ENCODE results near the gene DPP4. TPM values are rescaled to one million over a fixed set of nuclear protein-coding genes. Genes with fewer than 3 reads are reported as not detected.

DPP4 gene
- total RNA-seq, 1 donor from 2014 or later = 4.4 TPM

GRCh38 chr2:161994761-161995520 lies 79.1 kb downstream of the DPP4 start:
- Histone ChIP-seq H3K4me3 (no peak overlapping the region), H3K9me3 (replicated peaks) (no peaks in the 10 kb centered on the region), H3K27ac (replicated peaks) (no peak overlapping the region), H3K27me3 (ENCODE audit: low read depth) (no peaks in the 10 kb centered on the region), H3K4me1 (peaks cover 6% of the 10 kb centered on the region), H3K36me3 (peaks cover 22% of the 10 kb centered on the region)
- no peak for DNase-seq
- intact Hi-C loops (cut with micrococcal nuclease) = no loop called here
- no peak for TF ChIP-seq CTCF (IDR thresholded peaks at IDR 0.05; ENCODE audit: borderline replicate concordance)

GRCh38 chr2:161992531-161992930 lies 81.5 kb downstream of the DPP4 start:
- no peak for DNase-seq
- Histone ChIP-seq H3K27ac (replicated peaks) (no peak overlapping the region), H3K36me3 (peaks cover 22% of the 10 kb centered on the region), H3K4me1 (no peaks in the 10 kb centered on the region), H3K4me3 (no peak overlapping the region), H3K27me3 (ENCODE audit: low read depth) (no peaks in the 10 kb centered on the region), H3K9me3 (replicated peaks) (no peaks in the 10 kb centered on the region)
- TF ChIP-seq CTCF (IDR thresholded peaks at IDR 0.05; ENCODE audit: borderline replicate concordance) = no peak
- intact Hi-C loops (cut with micrococcal nuclease) = no loop called here

GRCh38 chr2:161991991-161992390 lies 82.0 kb downstream of the DPP4 start:
- H3K4me3 ChIP-seq = no peak overlapping the region
- H3K36me3 ChIP-seq = peaks cover 22% of the 10 kb centered on the region
- intact Hi-C loops (cut with micrococcal nuclease) = no loop called here
- H3K27me3 ChIP-seq (ENCODE audit: low read depth) = no peaks in the 10 kb centered on the region
- TF ChIP-seq CTCF (IDR thresholded peaks at IDR 0.05; ENCODE audit: borderline replicate concordance) = no peak
- H3K27ac ChIP-seq (replicated peaks) = no peak overlapping the region
- no peaks in the 10 kb centered on the region for H3K9me3 ChIP-seq (replicated peaks)
- no peaks in the 10 kb centered on the region for H3K4me1 ChIP-seq
- DNase-seq = no peak

GRCh38 chr2:161990741-161991140 lies 83.3 kb downstream of the DPP4 start:
- H3K4me3 ChIP-seq = no peak overlapping the region
- H3K36me3 ChIP-seq = peaks cover 22% of the 10 kb centered on the region
- no peak for DNase-seq
- H3K4me1 ChIP-seq = no peaks in the 10 kb centered on the region
- intact Hi-C loops (cut with micrococcal nuclease) = no loop called here
- H3K27ac ChIP-seq (replicated peaks) = no peak overlapping the region
- H3K9me3 ChIP-seq (replicated peaks) = no peaks in the 10 kb centered on the region
- H3K27me3 ChIP-seq (ENCODE audit: low read depth) = no peaks in the 10 kb centered on the region
- no peak for TF ChIP-seq CTCF (IDR thresholded peaks at IDR 0.05; ENCODE audit: borderline replicate concordance)

- DNase-seq = no peak
- H3K4me1 ChIP-seq = no peaks in the 10 kb centered on the region
- H3K9me3 ChIP-seq (replicated peaks) = no peaks in the 10 kb centered on the region
- intact Hi-C loops (cut with micrococcal nuclease) = no loop called here
- no peak for TF ChIP-seq CTCF (IDR thresholded peaks at IDR 0.05; ENCODE audit: borderline replicate concordance)
- peaks cover 22% of the 10 kb centered on the region for H3K36me3 ChIP-seq
- no peak overlapping the region for H3K4me3 ChIP-seq
- H3K27ac ChIP-seq (replicated peaks) = no peak overlapping the region
- H3K27me3 ChIP-seq (ENCODE audit: low read depth) = no peaks in the 10 kb centered on the region
These were observed 84.0 kb downstream of the DPP4 start for GRCh38 chr2:161990036-161990435.
